Stomach (tissue), 9 donors: ENCODE measurements around the gene CNTN1. TPM values are rescaled to one million over a fixed set of nuclear protein-coding genes. Genes with fewer than 3 reads are reported as not detected.
A peak's percentile ranks its signal among the peaks of the same experiment; 100 is the strongest.

Experiments
- DNase-seq, 2 donors: peaks; one replicate each; pipeline versions ENCODE4 v3.0.0 to v3.0.0-alpha.2; 2013 to 2019
- H3K27ac ChIP-seq, 5 donors: fragments of 200-600 bp in 4 of 5; sonication (generic) in 4 of 5; one replicate each; pipeline ENCODE4 v1.5.1; 2013 to 2019; ENCODE audit warnings: mild to moderate bottlenecking in 1 of 5, moderate library complexity in 1 of 5
- H3K27me3 ChIP-seq, 3 donors: fragments of 200-600 bp; sonication (generic); one replicate each; pipeline ENCODE4 v1.5.1; 2017 to 2019; ENCODE audit warnings: mixed run types in 1 of 3
- H3K36me3 ChIP-seq, 4 donors: fragments of 200-600 bp; sonication (generic); 1 replicate in 3 of 4; 2 replicates in 1 of 4; pipeline ENCODE4 v1.5.1; 2016 to 2019
- H3K4me1 ChIP-seq, 4 donors: fragments of 200-600 bp; sonication (generic); one replicate each; pipeline ENCODE4 v1.5.1; 2016 to 2019
- H3K4me3 ChIP-seq, 4 donors: fragments of 200-600 bp; sonication (generic) in 3 of 4; one replicate each; pipeline ENCODE4 v1.5.1; 2016 to 2019; ENCODE audit warnings: mild to moderate bottlenecking in 1 of 4
- H3K9me3 ChIP-seq, 4 donors: fragments of 200-600 bp; sonication (generic); one replicate each; pipeline ENCODE4 v1.5.1; 2016 to 2019
- EP300 ChIP-seq: sonication (generic); formaldehyde crosslinking; IDR thresholded peaks from one replicate; pipeline ENCODE4 v1.6.1; 2017; ENCODE audit warnings: antibody characterized with exemption
- POLR2A ChIP-seq, 4 donors: fragments of 450-650 bp; IDR thresholded peaks; one replicate each; pipeline ENCODE4 v1.6.1; 2016; ENCODE audit warnings: antibody characterized with exemption in 4 of 4, control low read depth in 2 of 4, mild to moderate bottlenecking in 1 of 4, moderate library complexity in 1 of 4
- POLR2AphosphoS5 ChIP-seq, 3 donors: sonication (generic); formaldehyde crosslinking; IDR thresholded peaks; one replicate each; pipeline ENCODE4 v1.6.1; 2016; ENCODE audit warnings: antibody characterized with exemption in 3 of 3
- WGBS, 5 donors: extraction: QIAGEN DNeasy Blood & Tissue Kit in 3 of 5; methylation state at CpG; one replicate each; pipeline versions ENCODE4 v1.1.5 to v1.1.7; 2013 to 2018; 5-methylcytosine and 5-hydroxymethylcytosine counted together
- intact Hi-C: fragments of 100-400 bp; cut with DNase I; formaldehyde crosslinking; loops from one replicate; pipeline ENCODE4 v1.15.1; 2023; ENCODE audit warnings: low total_unique reads
- polyA plus RNA-seq, 3 donors: library from polyadenylated mRNA; stranded (reverse); fragments of 200-250 nt; gene quantifications; one replicate each; pipeline ENCODE4 v1.2.3, GENCODE V29; 2013
- total RNA-seq, 5 donors: library from RNA; depleted of rRNA; stranded (reverse); fragments of >200 nt; gene quantifications; one replicate each; pipeline versions ENCODE4 v1.1.0 to v1.2.3, GENCODE V29; 2014 to 2016
- TF ChIP-seq, protein P1 (sequence below), 7 experiments: fragments of 450-650 bp in 4 of 7; fragments of 200-600 bp in 3 of 7; sonication (generic) in 3 of 7; IDR thresholded peaks; one replicate each; pipeline ENCODE4 v1.5.1; 2016 to 2019; ENCODE audit warnings: antibody characterized with exemption in 7 of 7, control low read depth in 2 of 7, mild to moderate bottlenecking in 1 of 7
- donor health status: healthy with polysubstance abuse.
- donor health status: Bipolar disorder and iron deficiency.
- donor health status: healthy.

Gene CNTN1
- total and polyA plus RNA-seq, 8 donors: 0.68 to 68.3 (median 7.1) TPM

DNA sequence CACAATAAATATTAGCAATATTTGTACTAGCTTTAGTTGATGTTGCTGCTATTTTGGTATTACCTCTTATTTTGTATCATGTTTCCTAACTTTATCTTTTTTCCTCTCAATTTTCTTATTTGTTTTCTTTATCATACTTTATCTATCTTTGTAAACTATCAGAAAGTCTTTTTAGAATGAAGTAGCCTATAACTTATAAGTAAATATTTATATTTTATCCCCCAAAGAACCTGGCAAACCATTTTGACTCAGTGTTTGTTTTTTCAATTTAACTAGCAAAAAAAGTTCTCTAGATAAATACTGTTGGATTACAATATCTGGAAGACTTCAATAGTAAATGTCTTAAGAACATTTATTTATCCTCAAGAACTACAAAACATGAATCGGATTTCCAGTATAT is 360.2 kb downstream of the CNTN1 start:
- TF ChIP-seq POLR2A (IDR thresholded peaks at IDR 0.05) (no peak), POLR2AphosphoS5 (IDR thresholded peaks at IDR 0.05) (no peak)
- peaks cover 0 to 12% (median 3%) of the 10 kb centered on the region in 4 donors for H3K4me1 ChIP-seq
- no peak overlapping the region for H3K4me3 ChIP-seq
- no peaks in the 10 kb centered on the region for H3K9me3 ChIP-seq
- no peak overlapping the region for H3K27ac ChIP-seq
- intact Hi-C loops: no loop called here
- DNase-seq: no peak
- H3K27me3 ChIP-seq: no peaks in the 10 kb centered on the region
- H3K36me3 ChIP-seq: no peaks in the 10 kb centered on the region
- 15 to 46% (median 24%) methylated on average over 1 of the region's 1 CpG for WGBS, 5 donors

DNA sequence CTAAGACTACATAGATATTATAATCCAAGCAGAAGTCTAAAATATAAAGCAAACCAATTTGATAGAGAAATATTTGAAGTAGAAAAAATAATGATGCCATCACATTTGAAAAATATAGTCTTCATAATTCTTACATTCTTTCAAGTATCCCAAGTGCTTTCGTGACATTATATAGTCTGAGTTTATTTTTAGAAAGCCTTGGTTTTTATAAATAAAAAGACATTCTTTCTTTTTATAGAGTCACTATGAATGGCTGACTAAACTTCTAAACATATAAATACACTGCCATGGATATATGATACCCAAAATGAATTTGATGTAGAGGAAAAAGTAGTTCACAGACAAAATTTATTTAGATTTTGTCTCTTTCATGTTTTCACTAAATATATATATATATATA is 360.8 kb downstream of the CNTN1 start:
- WGBS, 5 donors: 48 to 72% (median 59%) methylated on average over 1 of the region's 1 CpG
- TF ChIP-seq POLR2AphosphoS5 (IDR thresholded peaks at IDR 0.05) (no peak), EP300 (no peak), POLR2A (IDR thresholded peaks at IDR 0.05) (no peak)
- TF ChIP-seq, protein P1, sequence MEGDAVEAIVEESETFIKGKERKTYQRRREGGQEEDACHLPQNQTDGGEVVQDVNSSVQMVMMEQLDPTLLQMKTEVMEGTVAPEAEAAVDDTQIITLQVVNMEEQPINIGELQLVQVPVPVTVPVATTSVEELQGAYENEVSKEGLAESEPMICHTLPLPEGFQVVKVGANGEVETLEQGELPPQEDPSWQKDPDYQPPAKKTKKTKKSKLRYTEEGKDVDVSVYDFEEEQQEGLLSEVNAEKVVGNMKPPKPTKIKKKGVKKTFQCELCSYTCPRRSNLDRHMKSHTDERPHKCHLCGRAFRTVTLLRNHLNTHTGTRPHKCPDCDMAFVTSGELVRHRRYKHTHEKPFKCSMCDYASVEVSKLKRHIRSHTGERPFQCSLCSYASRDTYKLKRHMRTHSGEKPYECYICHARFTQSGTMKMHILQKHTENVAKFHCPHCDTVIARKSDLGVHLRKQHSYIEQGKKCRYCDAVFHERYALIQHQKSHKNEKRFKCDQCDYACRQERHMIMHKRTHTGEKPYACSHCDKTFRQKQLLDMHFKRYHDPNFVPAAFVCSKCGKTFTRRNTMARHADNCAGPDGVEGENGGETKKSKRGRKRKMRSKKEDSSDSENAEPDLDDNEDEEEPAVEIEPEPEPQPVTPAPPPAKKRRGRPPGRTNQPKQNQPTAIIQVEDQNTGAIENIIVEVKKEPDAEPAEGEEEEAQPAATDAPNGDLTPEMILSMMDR (IDR thresholded peaks at IDR 0.05): no peak
- Histone ChIP-seq H3K36me3 (no peaks in the 10 kb centered on the region), H3K9me3 (no peaks in the 10 kb centered on the region), H3K4me1 (peaks cover 0 to 12% (median 3%) of the 10 kb centered on the region in 4 donors), H3K4me3 (no peak overlapping the region), H3K27ac (no peak overlapping the region), H3K27me3 (no peaks in the 10 kb centered on the region)
- DNase-seq: no peak
- intact Hi-C loops: no loop called here

DNA sequence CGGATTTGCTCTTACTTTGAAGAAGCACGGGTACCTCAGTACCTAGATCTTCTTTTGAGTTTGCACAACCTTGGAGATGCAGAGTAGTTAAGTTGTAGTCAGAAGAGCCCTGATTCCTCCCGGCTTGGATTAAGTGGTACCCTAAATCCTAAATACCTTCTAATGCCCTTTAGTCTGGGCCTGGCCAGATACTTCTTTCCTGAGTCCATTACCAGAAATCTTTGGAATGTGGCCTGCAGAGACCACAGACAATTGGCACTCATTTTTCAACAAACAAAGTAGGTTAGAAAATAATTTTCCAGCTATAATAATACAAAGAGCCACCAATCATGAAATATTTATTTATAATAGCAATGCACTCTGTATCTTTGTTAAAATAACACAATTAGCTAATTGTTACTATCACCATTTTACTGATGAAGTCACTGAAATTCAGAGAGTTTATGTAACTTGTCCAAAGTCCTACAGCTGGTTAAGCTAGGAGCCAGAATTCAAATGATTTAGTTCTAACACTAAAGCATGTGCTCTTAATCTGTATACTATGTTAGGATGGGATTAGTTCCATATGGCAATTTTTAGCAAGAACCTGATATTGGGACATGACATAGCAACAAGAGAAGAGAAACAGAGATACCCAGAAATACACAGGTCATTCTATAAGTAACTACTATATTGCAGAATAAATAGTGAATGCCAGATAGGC is 363.8 kb downstream of the CNTN1 start:
- TF ChIP-seq POLR2A (IDR thresholded peaks at IDR 0.05): no peak
- no peak for TF ChIP-seq POLR2AphosphoS5 (IDR thresholded peaks at IDR 0.05)
- TF ChIP-seq EP300: no peak
- TF ChIP-seq, protein P1 (IDR thresholded peaks at IDR 0.05): no peak
- intact Hi-C loops: no loop called here
- no peaks in the 10 kb centered on the region for H3K36me3 ChIP-seq
- no peaks in the 10 kb centered on the region for H3K9me3 ChIP-seq
- H3K4me3 ChIP-seq: no peak overlapping the region
- no peaks in the 10 kb centered on the region for H3K27me3 ChIP-seq
- no peak overlapping the region for H3K27ac ChIP-seq
- peak in 1 of 2 donors; percentile 9 for DNase-seq
- H3K4me1 ChIP-seq: peaks cover 0 to 15% (median 7%) of the 10 kb centered on the region in 4 donors
- 48 to 78% (median 62%) methylated on average over 3 of the region's 3 CpGs for WGBS, 5 donors

DNA sequence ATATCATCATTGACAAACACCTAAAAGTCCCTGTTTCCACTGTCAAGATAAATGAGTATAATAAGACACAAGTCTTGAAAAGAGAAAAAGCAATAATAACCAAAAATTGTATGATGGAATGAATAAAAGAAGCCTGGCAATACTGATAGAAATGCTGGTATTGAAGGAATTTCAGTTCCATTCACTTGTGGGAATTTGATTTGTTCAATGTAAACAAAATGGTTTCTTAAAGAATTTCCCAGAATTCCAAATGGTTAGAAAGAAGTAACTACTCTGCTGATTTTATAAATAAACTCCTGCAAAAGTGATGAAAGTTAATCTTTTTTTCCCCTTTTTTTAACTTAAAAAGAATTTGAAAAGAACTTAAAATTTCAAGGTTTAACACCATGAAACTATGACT is 366.0 kb downstream of the CNTN1 start:
- Histone ChIP-seq H3K36me3 (no peaks in the 10 kb centered on the region), H3K9me3 (no peaks in the 10 kb centered on the region), H3K27me3 (no peaks in the 10 kb centered on the region), H3K27ac (no peak overlapping the region), H3K4me1 (peaks cover 0 to 15% (median 5%) of the 10 kb centered on the region in 4 donors), H3K4me3 (no peak overlapping the region)
- DNase-seq: no peak
- intact Hi-C loops: no loop called here
- no peak for TF ChIP-seq POLR2AphosphoS5 (IDR thresholded peaks at IDR 0.05)

DNA sequence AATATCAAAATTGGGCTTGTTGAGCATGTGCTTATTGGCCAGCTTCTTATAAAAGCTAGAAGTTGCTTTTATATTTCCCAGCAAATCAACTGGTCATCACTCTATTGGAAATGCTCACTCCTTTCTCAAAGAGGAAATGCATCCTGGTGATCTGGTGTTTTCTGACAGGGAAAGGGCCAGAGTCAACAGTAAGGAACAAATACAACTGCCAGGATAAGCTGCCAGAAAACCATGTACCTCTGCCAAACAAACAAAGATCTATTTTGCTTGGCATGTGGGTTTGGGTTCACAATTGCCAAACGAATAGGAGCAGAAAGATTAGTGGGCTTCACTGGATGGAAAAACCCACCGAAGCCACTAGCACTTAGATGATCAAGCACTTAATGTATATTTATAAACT is 369.0 kb downstream of the CNTN1 start:
- intact Hi-C loops: no loop called here
- H3K9me3 ChIP-seq: no peaks in the 10 kb centered on the region
- DNase-seq: no peak
- H3K4me3 ChIP-seq: no peak overlapping the region
- H3K4me1 ChIP-seq: peaks cover 0 to 20% (median 5%) of the 10 kb centered on the region in 4 donors
- no peak overlapping the region for H3K27ac ChIP-seq
- TF ChIP-seq, protein P1 (IDR thresholded peaks at IDR 0.05): no peak
- TF ChIP-seq POLR2A (IDR thresholded peaks at IDR 0.05) (no peak), POLR2AphosphoS5 (IDR thresholded peaks at IDR 0.05) (no peak), EP300 (no peak)
- no peaks in the 10 kb centered on the region for H3K27me3 ChIP-seq
- WGBS, 5 donors: 20 to 49% (median 33%) methylated on average over 2 of the region's 2 CpGs
- H3K36me3 ChIP-seq: no peaks in the 10 kb centered on the region
